Putamen (tissue), 1 donor: Measurements from ENCODE around the gene SLC44A3.

Experiments
- DNase-seq: peaks from one replicate; pipeline ENCODE4 v3.0.0-alpha.2; 2016; ENCODE audit warnings: low spot score

The SLC44A3 gene

DNA sequence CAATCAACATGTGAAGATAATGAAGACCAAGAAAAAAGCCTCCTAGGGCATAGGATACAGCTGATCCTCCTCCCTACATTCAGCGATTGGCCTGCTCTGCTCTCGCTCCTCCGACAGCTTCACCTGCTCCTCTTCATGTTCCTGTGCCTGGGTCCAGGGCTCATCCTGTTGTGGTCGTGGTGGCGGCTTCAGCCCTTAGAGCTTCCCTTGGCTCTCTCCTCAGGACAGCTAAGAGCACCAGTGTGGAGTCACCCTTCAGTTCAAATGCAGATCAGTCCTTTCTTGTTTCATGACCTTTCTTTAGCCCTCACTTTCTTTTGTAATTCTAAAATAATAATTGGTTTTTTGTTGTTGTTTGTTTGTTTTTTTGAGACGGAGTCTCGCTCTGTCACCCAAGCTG lies 88.0 kb downstream of the SLC44A3 start:
- no peak for DNase-seq

GRCh38 chr1:94908965-94909364 lies 88.8 kb downstream of the SLC44A3 start:
- no peak for DNase-seq

GRCh38 chr1:94909486-94909885 lies 89.3 kb downstream of the SLC44A3 start:
- DNase-seq, result no peak

GRCh38 chr1:94912263-94913184 lies 92.4 kb downstream of the SLC44A3 start:
- no peak for DNase-seq

DNA sequence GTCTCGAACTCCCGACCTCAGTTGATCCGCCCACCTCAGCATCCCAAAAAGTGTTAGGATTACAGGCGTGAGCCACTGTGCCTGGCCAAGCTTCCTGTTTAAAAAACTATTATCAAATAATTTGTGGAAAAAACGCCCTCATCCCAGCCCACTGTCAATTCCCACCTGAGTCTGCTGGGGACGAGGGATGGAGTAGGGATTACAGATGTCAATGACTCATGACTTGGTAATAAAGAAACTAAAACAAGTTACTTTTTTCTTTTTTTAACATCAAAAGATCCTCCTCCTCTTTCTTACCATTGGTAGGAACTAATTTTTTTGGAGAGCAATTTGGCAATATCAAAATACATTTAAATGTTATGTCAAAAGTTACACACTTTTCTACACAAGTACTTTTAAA lies 97.1 kb downstream of the SLC44A3 start:
- DNase-seq, result no peak

- no peak for DNase-seq
These were observed 99.3 kb downstream of the SLC44A3 start for GRCh38 chr1:94919241-94920030.

DNA sequence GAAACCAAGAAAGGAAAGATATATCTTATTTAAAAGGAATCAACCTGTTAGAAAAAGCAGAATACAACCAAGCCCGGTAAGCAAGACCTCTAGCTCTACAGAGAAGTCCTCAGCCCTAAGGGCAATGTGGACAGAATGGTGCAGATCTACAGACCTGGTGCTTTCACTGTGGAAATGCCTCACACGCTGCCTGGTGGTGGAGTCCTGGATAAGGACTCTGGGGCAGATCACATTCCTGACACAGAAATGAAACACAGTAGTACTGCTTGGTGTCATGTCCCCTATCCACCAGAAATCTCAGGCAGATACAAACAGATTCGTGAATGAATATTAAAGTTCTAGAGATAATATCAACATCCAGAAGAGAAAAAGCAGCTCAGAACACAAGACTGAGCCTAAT lies 99.9 kb downstream of the SLC44A3 start:
- no peak for DNase-seq

- no peak for DNase-seq
These were observed 101.8 kb downstream of the SLC44A3 start for GRCh38 chr1:94921977-94922376.

DNA sequence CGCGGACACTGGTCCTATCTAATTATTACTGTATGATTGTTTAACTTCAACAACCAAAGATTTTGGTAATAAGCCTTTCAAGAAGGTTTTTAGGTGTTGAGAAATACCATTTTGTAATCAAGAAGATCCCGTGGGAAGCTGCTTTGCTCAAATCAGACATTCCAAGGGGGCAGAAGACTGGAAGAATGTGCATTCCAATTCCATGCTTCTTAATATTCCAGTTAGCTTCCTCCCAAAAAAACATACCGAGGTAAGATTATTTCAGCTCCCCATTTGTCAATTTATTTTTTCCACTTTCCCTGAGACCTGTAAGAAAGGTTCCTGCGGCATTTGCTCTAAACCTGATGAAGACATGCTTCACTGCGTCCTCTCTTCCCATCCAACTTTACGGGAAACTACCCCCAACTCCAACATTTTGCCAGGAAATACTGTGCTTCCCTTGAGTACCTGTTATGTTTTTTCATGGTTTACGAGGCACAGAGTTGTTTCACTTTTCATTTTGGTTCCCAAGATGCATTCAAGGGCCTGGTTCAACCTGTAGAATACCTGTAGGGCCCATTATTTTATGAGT lies 102.7 kb downstream of the SLC44A3 start:
- DNase-seq, result no peak

GRCh38 chr1:94925004-94925403 lies 104.8 kb downstream of the SLC44A3 start:
- DNase-seq, result no peak

- DNase-seq, result peak; percentile 80
These were observed 105.5 kb downstream of the SLC44A3 start for GRCh38 chr1:94925561-94926125.

- peak; percentile 71 for DNase-seq
These were observed 106.2 kb downstream of the SLC44A3 start for GRCh38 chr1:94926126-94926914.

DNA sequence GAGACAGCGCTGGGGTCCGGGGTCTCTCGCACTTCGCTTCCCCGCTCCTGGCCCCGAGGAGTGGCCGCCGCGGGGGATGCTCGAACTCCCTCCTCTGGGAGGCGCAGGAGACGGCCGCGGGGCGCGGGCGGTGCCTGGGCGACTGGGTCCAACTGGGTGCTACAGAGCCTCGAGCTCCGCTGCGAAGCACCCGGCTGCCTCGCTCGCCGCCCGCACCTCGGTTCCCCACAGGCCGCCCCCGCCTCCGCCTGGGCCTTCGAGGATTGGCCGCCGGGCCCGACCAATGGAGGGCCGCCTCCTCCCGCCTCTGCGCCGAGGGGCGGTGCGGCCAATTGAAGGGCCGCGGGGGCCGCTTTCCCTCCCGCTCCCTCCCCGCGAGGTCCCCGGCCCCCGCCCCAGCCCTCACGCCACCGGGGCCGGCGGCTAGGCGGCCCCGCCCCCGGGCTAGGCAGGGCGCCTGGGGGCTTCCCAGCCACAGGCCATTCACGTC lies 106.8 kb downstream of the SLC44A3 start, which contains the start of gene CNN3:
Gene CNN3, minus strand, starts transcription at position 196 of the 490 bp plus-strand sequence. CDS start 216 bp downstream, outside the sequence.
- DNase-seq, result peak; percentile 95

GRCh38 chr1:94927405-94928175 lies 107.4 kb downstream of the SLC44A3 start:
- peak; percentile 74 for DNase-seq

DNA sequence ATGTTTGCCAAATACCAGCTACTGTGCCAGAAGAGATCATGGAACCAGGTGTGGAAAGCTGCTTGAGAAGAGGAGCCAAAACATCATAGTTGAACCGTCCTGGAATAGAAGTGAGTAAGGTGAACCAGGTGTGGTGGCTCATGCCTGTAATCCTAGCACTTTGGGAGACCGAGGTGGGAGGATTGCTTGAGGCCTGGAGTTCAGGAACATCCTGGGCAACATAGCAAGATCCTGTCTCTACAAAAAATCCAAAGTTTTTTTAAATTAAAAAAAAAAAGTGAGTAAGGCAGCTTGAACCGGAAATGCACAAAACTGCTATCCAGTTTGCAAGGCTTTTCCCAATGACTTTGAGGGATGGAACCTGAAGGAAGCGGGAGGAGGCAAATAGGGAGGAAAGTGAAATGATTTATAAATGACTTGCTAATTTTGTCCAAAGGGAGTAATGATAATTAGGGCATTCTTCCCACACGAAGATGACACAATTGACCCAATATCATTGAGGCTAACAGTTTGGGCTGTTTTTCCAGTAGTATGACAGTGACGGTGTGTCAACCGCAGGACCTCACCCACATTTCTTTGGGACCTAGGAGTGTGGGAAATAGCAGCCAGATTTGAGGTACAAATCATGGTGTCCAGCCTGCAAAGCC lies 108.3 kb downstream of the SLC44A3 start:
- no peak for DNase-seq

DNA sequence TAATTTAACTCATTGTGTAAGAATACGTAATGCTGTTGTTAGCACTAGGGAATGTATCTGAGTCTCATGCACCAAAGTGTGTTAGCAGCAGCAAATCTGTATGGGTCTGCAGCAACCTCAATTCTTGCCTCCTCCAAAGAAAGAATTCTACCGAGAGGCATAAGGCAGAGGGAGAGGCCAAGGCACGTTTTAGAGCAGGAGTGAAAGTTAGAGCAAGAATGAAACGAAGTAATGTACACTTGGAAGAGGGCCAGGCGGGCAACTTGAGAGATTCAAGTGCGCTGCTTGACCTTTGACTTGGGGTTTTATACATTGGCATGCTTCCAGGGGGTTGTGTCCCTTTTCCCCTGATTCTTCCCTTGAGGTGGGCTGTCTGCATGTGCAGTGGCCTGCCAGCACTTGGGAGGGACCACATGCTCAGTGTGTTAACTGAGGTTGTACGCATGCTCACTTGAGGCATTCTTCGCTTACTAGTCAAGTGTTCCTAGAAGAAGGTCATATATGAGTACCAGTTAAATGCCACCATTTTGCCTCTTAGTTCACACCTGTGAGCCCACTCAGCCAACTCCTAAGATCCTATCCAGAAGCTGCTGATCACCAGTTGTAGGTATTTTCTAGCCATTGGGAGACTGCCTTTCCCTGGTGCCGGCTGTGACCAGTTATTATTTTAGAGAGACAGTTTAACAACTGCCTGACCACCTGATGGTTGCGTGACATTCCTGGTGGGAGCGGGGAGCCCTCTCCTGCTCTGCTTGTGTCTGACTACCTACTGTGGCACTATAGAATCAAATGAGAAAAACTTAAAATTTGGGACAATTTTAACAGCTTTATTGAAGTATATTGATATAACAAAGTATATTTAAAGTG lies 109.4 kb downstream of the SLC44A3 start:
- no peak for DNase-seq

- DNase-seq, result no peak
These were observed 111.2 kb downstream of the SLC44A3 start for GRCh38 chr1:94931254-94931841.

GRCh38 chr1:94934551-94934950 lies 114.4 kb downstream of the SLC44A3 start:
- no peak for DNase-seq

GRCh38 chr1:94935034-94935433 lies 114.9 kb downstream of the SLC44A3 start:
- no peak for DNase-seq
